SKM-1 treated with dmso at 0.1 percent for 144 hours (cell line): ENCODE data around the gene ALG6.

Experiments
- DNase-seq: peaks from one replicate; lab custom pipeline; 2025; ENCODE audit not compliant: unreplicated experiment; lab: John Stamatoyannopoulos, UW

Gene ALG6

DNA sequence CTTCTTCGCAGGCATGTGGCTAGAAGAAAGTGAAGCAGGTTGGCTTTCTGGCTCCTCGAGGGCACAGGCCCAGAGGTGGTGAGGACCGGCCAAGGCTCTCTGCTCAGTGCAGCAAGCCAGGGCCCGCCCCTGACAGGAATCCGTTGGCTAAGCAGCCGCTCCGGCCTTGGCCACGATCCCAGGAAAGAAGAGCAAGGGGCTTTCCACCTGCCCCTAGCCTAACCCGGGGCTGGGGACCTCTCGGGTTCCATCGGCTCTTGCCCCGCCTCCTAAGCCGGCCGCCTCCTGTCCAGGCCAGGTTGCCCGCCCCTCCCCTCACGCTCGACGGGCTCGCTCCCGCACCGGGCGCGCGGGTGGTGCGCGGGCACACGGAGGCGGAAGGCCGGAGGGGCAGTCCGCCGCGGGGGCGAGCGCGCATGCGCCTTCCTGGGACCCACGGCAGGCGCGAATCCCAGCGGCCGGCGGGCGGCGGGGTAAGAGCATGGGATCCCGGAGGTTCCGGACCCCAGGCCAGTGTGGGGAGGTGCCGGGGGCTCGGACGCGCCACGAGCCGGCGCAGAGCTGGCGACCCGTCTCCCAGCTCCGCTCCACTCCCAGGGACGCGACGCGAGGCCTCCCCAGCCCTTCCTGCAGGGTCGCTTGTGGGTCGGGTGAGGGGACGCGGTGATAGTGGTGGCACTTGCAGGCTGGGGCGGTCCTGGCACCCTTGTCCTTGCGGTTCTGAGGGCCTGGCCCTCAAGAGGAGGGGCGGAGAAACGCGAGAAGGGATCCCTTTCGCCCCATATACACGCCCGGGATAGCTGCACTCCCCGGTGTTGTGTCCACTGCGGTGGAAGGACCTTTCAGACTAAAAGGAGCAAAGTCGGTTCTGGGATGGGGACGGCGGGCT lies at the start of gene ALG6:
Gene ALG6 (plus strand): TSS at position 413 of the 889 bp plus-strand sequence. CDS start 3,351 bp downstream, outside the sequence.
- DNase-seq: peak; percentile 80

DNA sequence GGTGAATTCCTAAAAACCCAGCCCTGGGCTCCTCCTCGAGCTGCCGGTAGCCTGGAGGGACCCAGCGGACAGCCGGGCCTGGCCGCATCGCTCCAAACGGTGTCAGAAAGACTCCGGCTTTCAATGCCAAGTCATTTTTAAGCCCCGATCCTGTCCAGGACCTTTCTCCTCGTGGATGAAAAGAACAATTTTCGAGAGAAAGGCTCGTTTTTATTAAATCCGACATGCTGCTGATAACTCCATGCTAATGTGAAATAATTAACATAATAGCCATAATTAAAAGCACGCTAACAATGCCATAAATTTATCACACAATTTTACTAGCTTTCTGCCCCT lies 49.6 kb upstream of the ALG6 start:
- DNase-seq: no peak

DNA sequence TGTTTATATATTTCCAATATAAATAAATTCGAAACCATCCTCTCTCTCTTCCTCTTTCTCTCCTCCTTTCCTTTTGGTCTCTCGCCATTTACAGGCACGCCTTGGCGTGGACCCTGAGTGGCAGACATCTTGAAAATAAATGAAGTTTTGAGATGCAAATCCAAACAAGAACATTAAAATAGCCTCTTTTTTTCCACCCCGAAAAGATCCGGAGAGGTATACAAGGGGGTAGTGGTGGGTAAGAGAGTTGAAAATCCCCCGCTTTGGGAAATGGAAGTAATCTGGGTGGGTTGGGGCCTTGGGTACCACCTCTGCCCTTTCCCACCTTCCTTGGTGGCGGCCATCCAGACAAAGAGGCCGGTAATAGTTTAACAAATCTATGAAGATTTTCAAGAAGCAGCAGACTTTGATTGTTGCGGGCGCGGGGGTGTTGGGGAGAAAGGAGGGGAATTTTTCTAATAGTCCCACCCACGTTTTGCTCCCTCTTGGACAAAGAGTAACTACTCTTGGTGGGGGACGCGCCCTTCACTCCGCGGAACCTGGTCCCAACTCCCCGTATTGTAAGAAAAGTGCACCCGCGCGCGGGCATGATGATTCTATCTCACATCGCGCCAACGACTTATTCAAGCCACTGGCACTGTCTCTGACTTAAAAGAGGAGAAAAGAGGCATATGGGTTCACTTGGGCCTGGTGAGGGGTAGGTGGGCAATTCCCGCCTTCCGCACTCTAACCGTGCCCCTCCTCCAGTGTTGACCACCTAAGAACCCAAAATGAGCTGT lies 49.0 kb upstream of the ALG6 start:
- no peak for DNase-seq

DNA sequence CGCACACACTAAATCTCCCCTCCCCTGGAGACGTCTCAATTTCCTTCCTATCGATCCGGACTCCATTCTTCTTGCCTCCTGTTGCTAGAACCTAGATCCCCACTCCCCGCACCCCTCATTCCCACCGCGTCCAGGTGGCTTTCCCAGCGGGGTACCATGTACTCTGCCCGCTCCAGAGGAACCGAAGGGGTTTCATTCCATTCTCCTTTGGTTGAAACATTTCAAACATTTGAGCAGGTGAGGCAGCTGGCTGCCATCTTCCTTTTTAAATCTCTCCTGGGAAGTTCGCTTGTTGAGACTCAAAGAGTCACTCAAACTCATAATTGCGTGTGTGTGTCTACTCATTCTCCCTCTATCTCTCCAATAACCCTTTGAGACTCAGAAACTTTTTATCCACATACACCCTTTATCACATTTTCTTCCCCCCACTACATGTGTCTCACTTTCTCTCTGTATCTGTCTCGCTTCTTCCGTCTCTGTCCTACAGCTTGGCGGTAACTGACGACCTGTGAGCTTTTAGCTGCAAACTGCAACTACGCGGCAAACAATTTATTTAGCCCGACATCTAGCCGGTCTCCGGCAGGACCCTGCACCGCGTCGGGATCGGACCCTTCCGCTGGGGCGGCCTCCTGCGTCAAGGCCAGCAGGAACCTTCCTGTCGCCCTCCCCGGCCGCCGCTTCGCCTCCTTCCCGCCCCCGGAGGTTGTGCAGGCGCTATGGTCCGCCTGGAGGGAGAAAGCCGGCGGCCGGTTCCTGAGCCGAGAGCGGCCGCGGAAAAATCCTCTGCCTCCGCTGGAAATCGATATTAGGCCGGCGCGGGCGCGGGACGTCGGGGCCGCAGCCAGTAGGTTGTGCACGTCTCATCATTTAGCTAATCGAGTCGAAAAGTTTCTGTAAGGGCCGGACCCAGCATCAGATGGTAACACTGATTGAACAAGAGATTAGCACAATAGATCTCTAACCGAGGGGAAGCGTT lies 48.1 kb upstream of the ALG6 start:
- no peak for DNase-seq

DNA sequence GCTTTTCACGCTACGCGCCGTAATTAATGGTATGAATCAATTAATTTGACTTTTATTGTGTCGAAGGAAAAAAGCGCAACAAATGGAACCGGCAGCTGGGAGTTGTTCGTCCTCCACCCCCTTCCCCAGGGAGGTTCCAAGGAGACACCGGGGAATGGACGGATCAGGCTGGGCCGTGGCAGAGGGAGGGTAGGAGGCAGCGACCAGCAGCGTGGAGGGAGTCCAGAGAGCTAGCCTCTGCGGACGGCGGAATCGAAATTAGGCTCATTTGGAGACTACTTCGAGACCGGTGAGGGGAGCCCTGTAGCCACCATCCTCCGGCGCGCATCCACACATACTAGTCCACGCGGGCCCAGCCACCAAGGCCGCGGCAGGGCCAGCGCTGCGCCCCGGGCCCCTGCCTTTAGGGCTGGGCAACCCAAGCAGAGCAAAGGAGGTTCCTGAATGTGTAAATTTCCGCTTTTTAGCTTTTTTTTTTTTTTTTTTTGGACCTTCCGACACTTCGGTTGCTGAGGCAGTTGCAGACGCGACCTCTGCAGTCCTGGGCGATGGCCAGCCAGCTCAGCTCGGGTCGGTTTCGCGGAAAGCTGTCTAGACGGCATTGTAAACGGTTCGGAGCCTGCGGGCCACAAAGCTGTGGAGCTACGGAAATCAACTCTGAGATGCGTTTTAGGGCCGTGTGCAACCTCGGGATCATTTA lies 47.3 kb upstream of the ALG6 start:
- no peak for DNase-seq

DNA sequence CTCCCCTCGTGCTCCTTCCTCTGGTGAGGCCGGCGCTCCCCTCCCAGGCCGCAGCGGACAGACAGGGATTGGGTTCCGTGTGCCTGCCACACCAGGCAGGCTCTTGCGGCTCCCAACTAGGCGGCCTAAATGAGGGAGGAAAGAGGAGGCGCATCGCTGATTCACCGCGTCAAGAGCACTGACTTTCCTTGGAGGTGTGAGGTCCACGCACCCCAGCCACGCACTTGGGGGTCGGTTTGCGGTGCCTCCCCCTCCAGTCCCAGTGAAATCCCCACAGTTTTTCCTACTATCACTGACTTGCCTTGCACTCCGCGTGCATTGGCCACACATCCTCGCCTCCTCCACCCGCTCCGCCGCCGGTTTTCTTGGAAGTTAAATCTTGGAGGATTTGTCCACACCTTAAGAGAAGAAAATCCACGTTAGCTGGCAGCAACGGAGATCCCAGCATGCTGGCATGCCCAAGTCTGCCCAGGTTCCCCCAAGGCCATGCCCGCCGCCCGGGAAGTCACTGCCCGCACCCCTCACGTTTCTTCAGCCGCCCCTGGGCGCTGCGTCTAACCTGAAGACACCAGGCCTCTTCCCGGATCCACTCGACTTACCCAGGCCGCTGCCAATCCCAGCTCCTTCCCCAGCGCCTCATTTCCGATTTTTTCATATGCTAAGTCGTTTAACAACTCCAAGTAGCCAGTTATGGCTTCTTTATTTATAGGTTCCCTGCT lies 46.2 kb upstream of the ALG6 start:
- DNase-seq: no peak

DNA sequence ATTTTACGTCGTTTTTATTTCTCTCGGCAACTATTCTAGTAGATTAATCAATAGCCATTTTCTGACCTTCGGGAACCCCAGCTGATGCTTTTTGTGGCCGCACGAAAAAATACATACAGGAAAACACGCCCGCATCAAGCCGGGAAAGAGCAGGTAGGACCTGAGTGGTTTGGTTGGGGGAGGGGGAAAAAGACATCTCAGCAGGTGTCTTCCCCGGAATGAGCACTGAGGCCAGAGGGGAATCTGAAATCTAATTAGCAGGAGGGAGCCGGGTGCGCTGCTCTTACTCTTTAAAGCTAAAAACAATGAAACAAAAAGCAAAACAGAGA lies 45.7 kb upstream of the ALG6 start:
- no peak for DNase-seq

DNA sequence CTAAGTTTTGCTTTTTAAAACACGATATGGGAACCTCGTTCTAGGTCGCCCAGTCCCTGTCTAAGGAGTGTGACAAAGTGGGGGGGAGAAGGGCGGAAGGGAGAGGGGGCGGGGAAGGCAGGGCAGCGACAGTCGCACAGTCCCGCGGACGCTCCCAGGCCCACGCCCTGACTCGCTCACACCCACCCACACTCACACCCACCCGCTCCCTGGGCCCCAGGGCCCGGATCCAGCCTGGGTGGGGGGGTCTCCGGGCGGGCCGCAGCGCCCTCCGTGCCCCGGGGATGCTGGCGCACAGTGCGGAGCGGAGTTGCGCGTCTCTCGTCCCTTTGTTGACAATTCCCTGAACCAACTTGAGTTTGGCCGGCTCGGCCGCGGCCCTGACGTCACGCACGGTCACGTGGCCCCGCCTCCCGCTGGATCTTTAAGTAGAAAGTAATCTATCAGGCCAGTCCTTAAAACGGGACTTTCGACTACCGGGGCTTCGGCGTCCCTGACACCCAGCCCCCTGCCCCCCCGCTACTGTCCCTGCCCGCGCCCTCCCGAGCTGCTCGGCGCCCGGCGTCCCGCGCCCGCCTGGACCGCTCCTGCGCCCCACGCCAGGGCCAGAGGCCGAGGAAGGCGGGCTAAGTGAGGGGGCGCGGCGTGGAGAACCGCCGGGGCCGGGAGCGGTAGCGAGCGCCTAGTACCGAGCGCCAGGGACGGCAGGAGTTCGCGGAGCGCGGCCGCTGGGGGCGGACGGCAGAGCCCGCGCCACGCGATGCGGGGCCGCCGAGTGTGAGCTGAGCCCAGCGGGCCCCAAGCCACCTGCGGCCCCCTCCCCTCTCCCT lies 45.1 kb upstream of the ALG6 start, which contains the start of gene FOXD3:
Gene FOXD3 (plus strand): TSS at position 454 of the 830 bp plus-strand sequence. CDS start 492 bp downstream, outside the sequence.
- DNase-seq: peak; percentile 11

DNA sequence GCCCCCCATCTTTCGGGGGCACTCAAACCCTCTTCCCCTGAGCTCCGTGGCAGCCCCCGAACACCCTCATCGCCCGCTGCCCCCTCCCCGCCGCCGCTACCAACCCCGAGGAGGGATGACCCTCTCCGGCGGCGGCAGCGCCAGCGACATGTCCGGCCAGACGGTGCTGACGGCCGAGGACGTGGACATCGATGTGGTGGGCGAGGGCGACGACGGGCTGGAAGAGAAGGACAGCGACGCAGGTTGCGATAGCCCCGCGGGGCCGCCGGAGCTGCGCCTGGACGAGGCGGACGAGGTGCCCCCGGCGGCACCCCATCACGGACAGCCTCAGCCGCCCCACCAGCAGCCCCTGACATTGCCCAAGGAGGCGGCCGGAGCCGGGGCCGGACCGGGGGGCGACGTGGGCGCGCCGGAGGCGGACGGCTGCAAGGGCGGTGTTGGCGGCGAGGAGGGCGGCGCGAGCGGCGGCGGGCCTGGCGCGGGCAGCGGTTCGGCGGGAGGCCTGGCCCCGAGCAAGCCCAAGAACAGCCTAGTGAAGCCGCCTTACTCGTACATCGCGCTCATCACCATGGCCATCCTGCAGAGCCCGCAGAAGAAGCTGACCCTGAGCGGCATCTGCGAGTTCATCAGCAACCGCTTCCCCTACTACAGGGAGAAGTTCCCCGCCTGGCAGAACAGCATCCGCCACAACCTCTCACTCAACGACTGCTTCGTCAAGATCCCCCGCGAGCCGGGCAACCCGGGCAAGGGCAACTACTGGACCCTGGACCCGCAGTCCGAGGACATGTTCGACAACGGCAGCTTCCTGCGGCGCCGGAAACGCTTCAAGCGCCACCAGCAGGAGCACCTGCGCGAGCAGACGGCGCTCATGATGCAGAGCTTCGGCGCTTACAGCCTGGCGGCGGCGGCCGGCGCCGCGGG lies 44.2 kb upstream of the ALG6 start:
- DNase-seq: no peak

DNA sequence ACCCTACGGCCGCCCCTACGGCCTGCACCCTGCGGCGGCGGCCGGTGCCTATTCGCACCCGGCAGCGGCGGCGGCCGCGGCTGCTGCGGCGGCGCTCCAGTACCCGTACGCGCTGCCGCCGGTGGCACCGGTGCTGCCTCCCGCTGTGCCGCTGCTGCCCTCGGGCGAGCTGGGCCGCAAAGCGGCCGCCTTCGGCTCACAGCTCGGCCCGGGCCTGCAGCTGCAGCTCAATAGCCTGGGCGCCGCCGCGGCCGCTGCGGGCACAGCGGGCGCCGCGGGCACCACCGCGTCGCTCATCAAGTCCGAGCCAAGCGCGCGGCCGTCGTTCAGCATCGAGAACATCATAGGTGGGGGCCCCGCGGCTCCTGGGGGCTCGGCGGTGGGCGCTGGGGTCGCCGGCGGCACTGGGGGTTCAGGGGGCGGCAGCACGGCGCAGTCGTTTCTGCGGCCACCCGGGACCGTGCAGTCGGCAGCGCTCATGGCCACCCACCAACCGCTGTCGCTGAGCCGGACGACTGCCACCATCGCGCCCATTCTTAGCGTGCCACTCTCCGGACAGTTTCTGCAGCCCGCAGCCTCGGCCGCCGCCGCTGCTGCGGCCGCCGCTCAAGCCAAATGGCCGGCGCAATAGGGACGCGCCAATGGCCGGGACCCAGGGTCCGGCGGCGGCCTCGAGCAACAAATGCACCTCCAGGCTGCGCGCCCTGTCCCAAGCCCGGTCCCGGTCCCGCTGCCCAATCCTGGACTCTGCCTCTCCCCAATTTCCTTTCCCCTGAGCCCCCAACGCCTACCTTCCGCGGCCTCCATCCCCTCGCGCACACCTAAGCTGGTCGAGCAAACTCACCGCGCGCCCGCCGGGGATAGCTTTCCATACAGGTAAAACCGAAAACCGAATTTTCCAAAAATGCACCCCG lies 43.3 kb upstream of the ALG6 start:
- no peak for DNase-seq

DNA sequence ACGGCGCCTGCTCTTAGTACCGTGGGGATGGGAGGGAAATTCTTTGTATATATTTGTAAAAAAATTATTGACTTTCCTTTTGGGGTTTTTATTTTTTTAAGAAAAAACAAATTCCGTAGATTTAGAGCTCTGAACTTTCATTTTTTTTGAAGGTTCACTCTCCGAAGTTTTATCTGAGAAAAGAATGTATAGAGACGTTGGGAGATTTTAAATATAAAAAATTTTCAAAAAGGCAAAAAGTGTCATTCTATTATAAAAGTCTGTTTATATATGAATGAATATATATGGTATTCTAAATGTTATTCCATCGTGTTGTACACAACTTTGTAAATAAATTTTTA lies 42.7 kb upstream of the ALG6 start:
- no peak for DNase-seq

DNA sequence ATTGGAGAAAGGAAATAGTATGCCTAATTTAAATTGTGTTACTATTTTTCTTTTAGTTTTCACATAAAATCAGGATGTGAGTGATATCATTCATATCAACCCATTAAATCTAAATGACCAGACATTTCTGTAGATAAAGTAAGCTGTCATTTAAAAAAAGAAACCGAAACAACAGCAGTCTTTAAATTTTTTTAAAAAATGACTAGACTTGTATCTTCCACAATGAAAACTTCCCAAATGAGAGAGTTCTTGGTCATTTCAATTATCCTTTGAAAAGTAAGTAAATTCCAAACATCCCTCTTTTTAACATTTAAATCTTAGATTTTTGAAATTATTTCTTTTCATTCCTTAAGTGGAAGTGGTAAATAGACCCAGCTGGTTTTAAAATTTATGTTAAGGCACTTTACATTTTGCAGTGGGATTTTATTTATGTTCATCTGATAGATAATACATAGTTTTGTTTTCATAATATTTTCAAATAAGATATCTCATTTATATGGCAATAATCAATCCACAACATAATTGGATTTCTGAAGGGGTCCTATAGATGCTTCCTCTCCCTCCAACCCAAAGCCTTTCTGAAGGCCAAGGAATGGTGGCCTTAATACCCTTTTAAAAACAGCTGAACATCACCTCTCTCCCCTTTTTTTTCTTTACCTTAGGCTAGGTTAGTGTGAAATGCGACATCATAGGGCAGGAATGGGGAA lies 42.0 kb upstream of the ALG6 start:
- no peak for DNase-seq

DNA sequence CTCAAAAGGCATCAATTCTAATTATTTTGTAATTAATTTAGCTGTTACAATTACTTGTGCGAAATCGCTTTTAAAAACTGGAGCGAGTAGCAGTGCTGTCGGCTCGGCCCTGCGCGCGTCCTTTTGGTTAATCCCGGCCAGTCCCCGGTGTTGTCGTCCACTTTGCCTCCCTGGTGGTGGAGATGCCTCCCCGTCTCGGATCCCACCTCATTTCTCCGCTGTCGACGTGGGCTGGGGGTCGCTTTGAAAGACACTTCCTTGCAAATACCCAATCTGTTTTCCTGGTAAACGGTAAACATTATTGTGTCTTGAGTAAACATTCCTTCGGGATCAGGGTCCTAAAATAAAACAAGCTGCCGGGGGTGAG lies 41.3 kb upstream of the ALG6 start:
- DNase-seq: no peak

DNA sequence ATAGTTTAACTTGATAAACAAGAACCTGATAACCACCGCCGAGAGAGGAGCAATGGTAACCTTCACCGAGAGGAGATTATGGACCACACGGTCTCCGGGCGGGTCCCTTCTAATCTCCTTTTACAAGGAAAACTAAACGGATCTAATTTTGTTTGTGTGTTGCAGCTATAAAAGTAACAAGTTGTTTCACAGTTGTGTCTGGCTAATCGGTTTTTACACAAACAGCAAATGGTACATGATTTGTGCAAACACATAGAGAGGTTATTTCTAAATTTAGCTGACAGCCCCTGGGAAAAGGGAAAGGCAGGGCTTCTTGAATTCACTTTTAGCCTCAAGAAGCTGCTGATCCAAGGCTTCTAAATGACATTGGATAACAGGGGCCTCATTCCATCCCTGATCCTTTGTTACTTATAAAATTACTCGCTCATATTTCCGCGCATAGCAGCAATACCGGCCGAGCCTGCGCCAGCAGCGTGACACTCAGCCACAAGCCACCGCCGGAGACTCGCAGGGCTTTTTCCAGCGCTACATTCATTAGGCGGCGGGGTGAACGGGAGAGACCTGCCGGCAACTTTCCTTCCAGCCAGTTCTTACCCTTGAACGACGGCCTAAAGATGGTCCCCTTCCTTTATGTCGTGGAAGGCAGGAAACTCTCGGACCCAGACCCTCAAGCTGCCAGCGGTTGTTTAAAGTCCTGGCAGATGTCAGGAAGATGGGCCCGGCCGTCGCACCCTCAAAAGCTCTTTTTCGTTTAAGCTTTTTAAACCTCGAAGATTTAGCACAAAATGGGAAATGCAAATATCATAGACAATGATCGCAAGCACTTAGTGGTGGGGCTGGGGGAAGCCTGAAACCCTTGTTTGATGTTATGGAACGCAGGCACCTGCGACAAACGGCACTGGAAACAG lies 40.7 kb upstream of the ALG6 start:
- no peak for DNase-seq

DNA sequence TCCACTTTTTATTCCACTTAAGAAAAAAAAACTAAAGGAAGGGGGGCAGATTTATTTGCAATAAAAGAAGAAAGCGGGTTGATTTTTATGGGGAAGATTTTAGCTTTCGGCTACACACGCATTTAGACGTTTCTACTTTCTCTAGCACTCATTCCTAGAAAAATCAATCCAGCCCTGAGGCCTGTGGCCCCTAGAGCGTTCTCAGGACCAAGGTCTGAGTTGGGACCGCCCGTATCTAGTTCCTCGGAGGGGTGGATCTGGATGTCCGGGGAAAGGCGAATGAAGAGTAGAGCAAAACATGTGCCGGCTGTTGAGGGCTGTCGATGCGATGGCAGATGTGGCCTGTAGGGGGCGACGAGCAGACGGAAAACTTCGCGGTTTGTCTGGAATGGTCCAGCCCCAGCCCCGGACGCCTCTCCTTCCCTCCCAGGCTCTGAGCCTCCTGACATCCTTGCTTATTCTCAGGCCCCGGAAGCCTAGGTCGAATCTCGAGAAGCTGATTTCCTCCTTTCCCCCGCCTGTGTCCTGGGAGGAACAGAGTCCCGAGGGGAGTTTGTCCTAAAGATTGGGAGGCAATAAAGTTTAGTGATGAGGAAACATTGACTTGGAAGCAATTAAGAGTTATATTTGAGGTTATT lies 39.9 kb upstream of the ALG6 start:
- peak; percentile 23 for DNase-seq
